Smooth muscle cell (in vitro differentiated cells): ENCODE data around the gene ERC2. TPM values are rescaled to one million over a fixed set of nuclear protein-coding genes. Genes with fewer than 3 reads are reported as not detected.

Source experiments
- DNase-seq: peaks from one replicate; lab custom pipeline; 2025; ENCODE audit not compliant: unreplicated experiment; lab: John Stamatoyannopoulos, UW
- H2AFZ ChIP-seq: fragments of 200-600 bp; sonication (generic); 2 replicates; pipeline ENCODE4 v1.6.0; 2016; ENCODE audit warnings: antibody characterized with exemption, low read depth, mild to moderate bottlenecking
- H3F3A ChIP-seq: fragments of 200-600 bp; sonication (generic); 2 replicates; pipeline ENCODE4 v1.6.0; 2017; ENCODE audit warnings: antibody characterized with exemption, low read depth
- H3K27ac ChIP-seq: fragments of 200-600 bp; sonication (generic); 2 replicates; pipeline ENCODE4 v1.5.1; 2016; ENCODE audit warnings: low read depth, mild to moderate bottlenecking
- H3K27me3 ChIP-seq: fragments of 200-600 bp; sonication (generic); 2 replicates; pipeline ENCODE4 v1.6.1; 2016; ENCODE audit warnings: low read depth, mild to moderate bottlenecking
- H3K36me3 ChIP-seq: fragments of 200-600 bp; sonication (generic); 2 replicates; pipeline ENCODE4 v1.5.1; 2016; ENCODE audit warnings: low read depth
- H3K4me1 ChIP-seq: fragments of 200-600 bp; sonication (generic); 2 replicates; pipeline ENCODE4 v1.5.1; 2016; ENCODE audit warnings: low read depth
- H3K4me2 ChIP-seq: fragments of 200-600 bp; sonication (generic); 2 replicates; pipeline ENCODE4 v1.6.0; 2016; ENCODE audit warnings: mild to moderate bottlenecking
- H3K4me3 ChIP-seq: fragments of 200-600 bp; sonication (generic); 2 replicates; pipeline ENCODE4 v1.5.1; 2016; ENCODE audit warnings: mild to moderate bottlenecking
- H3K79me2 ChIP-seq: fragments of 200-600 bp; sonication (generic); 2 replicates; pipeline ENCODE4 v1.6.0; 2016; ENCODE audit warnings: low read depth, mild to moderate bottlenecking
- H3K9ac ChIP-seq: fragments of 200-600 bp; sonication (generic); 2 replicates; pipeline ENCODE4 v1.6.0; 2016; ENCODE audit warnings: low read depth
- H3K9me3 ChIP-seq: fragments of 200-600 bp; sonication (generic); replicated peaks from 2 replicates; pipeline ENCODE4 v1.5.1; 2016; ENCODE audit warnings: low read depth
- H4K20me1 ChIP-seq: fragments of 200-600 bp; sonication (generic); 2 replicates; pipeline ENCODE4 v1.6.0; 2016; ENCODE audit warnings: low read depth
- CTCF ChIP-seq: fragments of 200-600 bp; sonication (generic); IDR thresholded peaks from 2 replicates; pipeline ENCODE4 v1.5.1; 2017; ENCODE audit warnings: borderline replicate concordance, mild to moderate bottlenecking, antibody characterized with exemption; ENCODE audit not compliant: insufficient read depth, poor library complexity, severe bottlenecking
- WGBS: methylation state at CpG from one replicate; pipeline ENCODE4 v1.1.7; 2016; ENCODE audit warnings: low lambda C conversion rate; 5-methylcytosine and 5-hydroxymethylcytosine counted together
- polyA plus RNA-seq: library from polyadenylated mRNA; unstranded; fragments of >200 nt; fragmentation: Nextera tagmentation; extraction: Ambion mirVana; gene quantifications from 2 replicates; pipeline ENCODE4 v1.2.1, GENCODE V29; 2016
- total RNA-seq: library from RNA; depleted of rRNA; stranded (reverse); fragments of >200 nt; gene quantifications from 2 replicates; pipeline ENCODE4 v1.2.3, GENCODE V29; 2014

ERC2 gene
- total and polyA plus RNA-seq, 2 experiments from 2014 or later: 1.1 TPM; not detected in 1

GRCh38 chr3:55875113-55875512 lies 593.2 kb downstream of the ERC2 start:
- H3F3A ChIP-seq: peaks cover 4% of the 10 kb centered on the region
- TF ChIP-seq CTCF: no peak
- no peaks in the 10 kb centered on the region for H3K79me2 ChIP-seq
- no peaks in the 10 kb centered on the region for H3K36me3 ChIP-seq
- no peak for DNase-seq
- H3K9ac ChIP-seq: no peak overlapping the region
- H3K4me1 ChIP-seq: peaks cover 8% of the 10 kb centered on the region
- H4K20me1 ChIP-seq: no peaks in the 10 kb centered on the region
- no peak overlapping the region for H3K4me2 ChIP-seq
- H3K27me3 ChIP-seq: no peaks in the 10 kb centered on the region
- no peak overlapping the region for H2AFZ ChIP-seq
- H3K27ac ChIP-seq: no peak overlapping the region
- WGBS: 87% methylated on average over 1 of the region's 1 CpG
- H3K9me3 ChIP-seq: no peaks in the 10 kb centered on the region
- no peak overlapping the region for H3K4me3 ChIP-seq

GRCh38 chr3:55873523-55874254 lies 594.6 kb downstream of the ERC2 start:
- TF ChIP-seq CTCF: no peak
- Histone ChIP-seq H3K4me3 (no peak overlapping the region), H3K9ac (no peak overlapping the region), H3K79me2 (no peaks in the 10 kb centered on the region), H3K4me2 (no peak overlapping the region), H3K4me1 (no peaks in the 10 kb centered on the region), H2AFZ (no peak overlapping the region), H3K36me3 (no peaks in the 10 kb centered on the region), H3K9me3 (no peaks in the 10 kb centered on the region), H3F3A (no peaks in the 10 kb centered on the region), H3K27me3 (no peaks in the 10 kb centered on the region), H4K20me1 (no peaks in the 10 kb centered on the region), H3K27ac (no peak overlapping the region)
- WGBS: 81% methylated on average over 1 of the region's 1 CpG
- DNase-seq: no peak

- no peak for TF ChIP-seq CTCF
- H3K9me3 ChIP-seq: no peaks in the 10 kb centered on the region
Measured at GRCh38 chr3:55870594-55870993, 597.7 kb downstream of the ERC2 start.

GRCh38 chr3:55868347-55868746 lies 599.9 kb downstream of the ERC2 start:
- Histone ChIP-seq H3K36me3 (no peaks in the 10 kb centered on the region), H3F3A (no peaks in the 10 kb centered on the region), H3K9ac (no peak overlapping the region), H4K20me1 (no peaks in the 10 kb centered on the region), H3K4me3 (no peak overlapping the region), H3K27me3 (no peaks in the 10 kb centered on the region), H3K79me2 (no peaks in the 10 kb centered on the region), H3K4me1 (no peaks in the 10 kb centered on the region), H2AFZ (no peak overlapping the region), H3K9me3 (no peaks in the 10 kb centered on the region), H3K4me2 (no peak overlapping the region), H3K27ac (no peak overlapping the region)
- TF ChIP-seq CTCF: no peak
- no peak for DNase-seq
- WGBS: 81% methylated on average over 4 of the region's 4 CpGs

More at GRCh38 chr3:55870594-55870993, 597.7 kb downstream of the ERC2 start:
- H3K4me1 ChIP-seq: no peaks in the 10 kb centered on the region
- no peak for DNase-seq
- no peaks in the 10 kb centered on the region for H3F3A ChIP-seq
- H3K36me3 ChIP-seq: no peaks in the 10 kb centered on the region
- no peak overlapping the region for H3K4me3 ChIP-seq
- H3K9ac ChIP-seq: no peak overlapping the region
- no peak overlapping the region for H2AFZ ChIP-seq
- WGBS: 67% methylated on average over 5 of the region's 5 CpGs
- H3K27me3 ChIP-seq: no peaks in the 10 kb centered on the region
- H3K79me2 ChIP-seq: no peaks in the 10 kb centered on the region
- H4K20me1 ChIP-seq: no peaks in the 10 kb centered on the region
- no peak overlapping the region for H3K27ac ChIP-seq
- H3K4me2 ChIP-seq: no peak overlapping the region
